NB4 (cell line): ENCODE results near the gene DOK1.

Experiments used
- DNase-seq: peaks from one replicate; pipeline ENCODE4 v3.0.0; 2010; ENCODE audit warnings: low read depth
- H3K4me3 ChIP-seq: one replicate; pipeline ENCODE4 v1.5.1; 2011; ENCODE audit warnings: mild to moderate bottlenecking, low read depth, low read length, moderate library complexity
- MYC ChIP-seq: IDR thresholded peaks from 2 replicates; pipeline ENCODE4 v1.6.1; 2011; ENCODE audit warnings: low read depth, low read length
- POLR2A ChIP-seq: IDR thresholded peaks from 2 replicates; pipeline ENCODE4 v1.6.1; 2011; ENCODE audit warnings: mild to moderate bottlenecking; ENCODE audit not compliant: insufficient read length; ENCODE audit errors: extremely low read depth
- TF ChIP-seq, protein P1 (sequence below): IDR thresholded peaks from one replicate; pipeline ENCODE4 v1.5.1; 2012; ENCODE audit warnings: low read depth, low read length
- TF ChIP-seq, protein P2 (sequence below): IDR thresholded peaks from 2 replicates; pipeline ENCODE4 v1.6.1; 2011; ENCODE audit warnings: low read depth, low read length

Gene DOK1

GRCh38 chr2:74524955-74525716, 29.4 kb upstream of the DOK1 start:
- DNase-seq, result no peak
- TF ChIP-seq MYC (no peak), POLR2A (no peak)
- TF ChIP-seq, protein P1, sequence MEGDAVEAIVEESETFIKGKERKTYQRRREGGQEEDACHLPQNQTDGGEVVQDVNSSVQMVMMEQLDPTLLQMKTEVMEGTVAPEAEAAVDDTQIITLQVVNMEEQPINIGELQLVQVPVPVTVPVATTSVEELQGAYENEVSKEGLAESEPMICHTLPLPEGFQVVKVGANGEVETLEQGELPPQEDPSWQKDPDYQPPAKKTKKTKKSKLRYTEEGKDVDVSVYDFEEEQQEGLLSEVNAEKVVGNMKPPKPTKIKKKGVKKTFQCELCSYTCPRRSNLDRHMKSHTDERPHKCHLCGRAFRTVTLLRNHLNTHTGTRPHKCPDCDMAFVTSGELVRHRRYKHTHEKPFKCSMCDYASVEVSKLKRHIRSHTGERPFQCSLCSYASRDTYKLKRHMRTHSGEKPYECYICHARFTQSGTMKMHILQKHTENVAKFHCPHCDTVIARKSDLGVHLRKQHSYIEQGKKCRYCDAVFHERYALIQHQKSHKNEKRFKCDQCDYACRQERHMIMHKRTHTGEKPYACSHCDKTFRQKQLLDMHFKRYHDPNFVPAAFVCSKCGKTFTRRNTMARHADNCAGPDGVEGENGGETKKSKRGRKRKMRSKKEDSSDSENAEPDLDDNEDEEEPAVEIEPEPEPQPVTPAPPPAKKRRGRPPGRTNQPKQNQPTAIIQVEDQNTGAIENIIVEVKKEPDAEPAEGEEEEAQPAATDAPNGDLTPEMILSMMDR, result no peak
- TF ChIP-seq, protein P2, sequence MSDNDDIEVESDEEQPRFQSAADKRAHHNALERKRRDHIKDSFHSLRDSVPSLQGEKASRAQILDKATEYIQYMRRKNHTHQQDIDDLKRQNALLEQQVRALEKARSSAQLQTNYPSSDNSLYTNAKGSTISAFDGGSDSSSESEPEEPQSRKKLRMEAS, result no peak
- H3K4me3 ChIP-seq, result no peak overlapping the region

- peak; percentile 82 for DNase-seq
- TF ChIP-seq MYC (peak; percentile 28; the same call in 1 of the 2 replicates), POLR2A (no peak)
- TF ChIP-seq, protein P1, result no peak
- TF ChIP-seq, protein P2, result peak; percentile 56
- H3K4me3 ChIP-seq, result no peak within 1 kb of the TSS
These were observed 28.5 kb upstream of the DOK1 start, which contains the start of gene DQX1 for GRCh38 chr2:74525717-74526648. Gene DQX1, minus strand, starts transcription at chr2:74526231. Its CDS starts 502 bp downstream, at chr2:74525729.

DNA sequence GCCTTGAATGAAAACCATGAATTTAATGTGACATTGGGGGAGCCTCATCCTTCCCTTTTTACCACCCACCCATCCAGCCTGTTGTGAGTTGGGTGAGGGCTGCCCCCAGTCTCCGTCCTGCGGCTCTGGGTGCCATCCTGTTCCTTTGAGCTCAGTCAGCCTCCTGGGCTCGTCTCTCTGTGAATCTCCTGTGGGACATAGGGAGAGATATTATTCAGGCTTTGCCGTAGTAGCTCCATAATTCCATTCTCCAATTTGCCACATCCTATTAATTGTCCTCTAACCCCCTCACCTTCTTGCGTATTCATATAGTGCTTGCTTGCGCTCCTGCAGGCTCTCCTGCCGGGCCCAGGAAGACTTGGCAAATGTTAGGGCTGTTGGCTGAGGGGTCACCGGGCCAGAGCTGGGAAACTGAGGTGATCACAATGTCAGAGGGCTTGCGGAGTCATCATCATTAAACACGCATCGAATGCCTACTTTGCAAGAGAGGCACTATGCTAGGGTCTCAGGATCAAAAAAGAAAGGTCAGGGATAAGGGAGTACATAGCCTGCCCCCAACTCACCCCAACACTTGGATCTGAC, 27.8 kb upstream of the DOK1 start:
- no peak for TF ChIP-seq POLR2A
- TF ChIP-seq, protein P2, result no peak
- TF ChIP-seq, protein P1, result no peak
- TF ChIP-seq MYC, result no peak
- DNase-seq, result no peak
- no peak overlapping the region for H3K4me3 ChIP-seq

- no peak for TF ChIP-seq MYC
- TF ChIP-seq, protein P2, result no peak
- TF ChIP-seq POLR2A, result no peak
- TF ChIP-seq, protein P1, result no peak
- no peak for DNase-seq
- peak overlapping the region; percentile 99 for H3K4me3 ChIP-seq
These were observed 26.8 kb upstream of the DOK1 start for GRCh38 chr2:74527741-74528140.

GRCh38 chr2:74528600-74529356, 25.7 kb upstream of the DOK1 start:
- TF ChIP-seq, protein P2, result peak; percentile 55; the same call in 1 of the 2 replicates
- no peak for TF ChIP-seq MYC
- no peak for DNase-seq
- peak overlapping the region; percentile 99 for H3K4me3 ChIP-seq
